GM12878 (cell line): ENCODE measurements around the gene SLCO6A1.

ENCODE experiments used
- CTCF ChIP-seq, 3 experiments: IDR thresholded peaks in 2 of 3; conservative IDR thresholded peaks in 1 of 3; 2 replicates each; pipeline ENCODE4 v1.5.1; 2011; ENCODE audit warnings: low read depth in 3 of 3, low read length in 3 of 3, mild to moderate bottlenecking in 3 of 3, control low read depth in 2 of 3, moderate library complexity in 2 of 3, inconsistent platforms in 1 of 3, mixed read lengths in 1 of 3; ENCODE audit not compliant: control insufficient read depth in 2 of 3, insufficient read depth in 1 of 3; ENCODE audit errors: extremely low read depth in 1 of 3
- ETV6 ChIP-seq, 2 experiments: fragments of 450-650 bp in 1 of 2; IDR thresholded peaks in 1 of 2; conservative IDR thresholded peaks in 1 of 2; 2 replicates each; pipeline ENCODE4 v1.6.1; 2014; ENCODE audit warnings: antibody characterized with exemption in 1 of 2, borderline replicate concordance in 1 of 2, low read depth in 1 of 2, mild to moderate bottlenecking in 1 of 2, moderate library complexity in 1 of 2
- MXI1 ChIP-seq: fragments of 150-350 bp; IDR thresholded peaks from 2 replicates; pipeline ENCODE4 v1.6.1; 2011; ENCODE audit warnings: low read depth, mild to moderate bottlenecking, inconsistent platforms, low read length, improper control_type of control experiment
- RAD21 ChIP-seq: IDR thresholded peaks from 2 replicates; pipeline ENCODE4 v1.6.1; 2011; ENCODE audit warnings: mild to moderate bottlenecking, low read depth, low read length, moderate library complexity; ENCODE audit not compliant: insufficient read depth

GRCh38 chr5:102433473-102433872 is 65.3 kb downstream of the SLCO6A1 start:
- TF ChIP-seq CTCF (IDR thresholded peaks at IDR 0.05 in 2 of 3, conservative IDR thresholded peaks at IDR 0.05 in 1 of 3; ENCODE audit: control insufficient read depth in 2 of 3, extremely low read depth in 1 of 3, insufficient read depth in 1 of 3, low read depth in 3 of 3, low read length in 3 of 3) (no peak), RAD21 (no peak), ETV6 (conservative IDR thresholded peaks at IDR 0.05 in 1 of 2, IDR thresholded peaks at IDR 0.05 in 1 of 2; ENCODE audit: borderline replicate concordance in 1 of 2, low read depth in 1 of 2) (no peak), MXI1 (no peak)
